H1 (cell line): ENCODE results near the gene TBX3.

Experiments used
- CBX8 ChIP-seq: fragments of 300-800, 300-1000 bp; sonication (generic); IDR thresholded peaks from 2 replicates; pipeline ENCODE4 v1.7.1; 2016; ENCODE audit warnings: low read depth, low read length, borderline replicate concordance
- CHD1 ChIP-seq: IDR thresholded peaks from 2 replicates; pipeline ENCODE4 v1.6.1; 2012; ENCODE audit warnings: low read depth, low read length, improper control_type of control experiment
- JUND ChIP-seq: IDR thresholded peaks from 2 replicates; pipeline ENCODE4 v1.6.1; 2011; ENCODE audit warnings: mild to moderate bottlenecking, improper control_type of control experiment, low read length
- POLR2AphosphoS5 ChIP-seq: IDR thresholded peaks from 2 replicates; pipeline ENCODE4 v1.6.1; 2011; ENCODE audit warnings: low read depth, low read length
- SP2 ChIP-seq: IDR thresholded peaks from 2 replicates; pipeline ENCODE4 v1.6.1; 2012; ENCODE audit warnings: mild to moderate bottlenecking, low read length, inconsistent platforms
- TEAD4 ChIP-seq: IDR thresholded peaks from 2 replicates; pipeline ENCODE4 v1.6.1; 2012; ENCODE audit warnings: low read depth, low read length, inconsistent platforms, mixed read lengths
- TF ChIP-seq, protein P1 (sequence below): IDR thresholded peaks from 2 replicates; pipeline ENCODE4 v1.6.1; 2011; ENCODE audit warnings: low read length, improper control_type of control experiment
- TF ChIP-seq, protein P2 (sequence below), 3 experiments: IDR thresholded peaks; 1 replicate in 2 of 3; 2 replicates in 1 of 3; pipeline versions ENCODE4 v1.5.1 to v1.6.1; 2011; ENCODE audit warnings: low read length in 3 of 3, mild to moderate bottlenecking in 3 of 3, inconsistent platforms in 2 of 3, low read depth in 1 of 3, moderate library complexity in 1 of 3; ENCODE audit not compliant: insufficient read depth in 1 of 3; ENCODE audit errors: control extremely low read depth in 1 of 3

DNA sequence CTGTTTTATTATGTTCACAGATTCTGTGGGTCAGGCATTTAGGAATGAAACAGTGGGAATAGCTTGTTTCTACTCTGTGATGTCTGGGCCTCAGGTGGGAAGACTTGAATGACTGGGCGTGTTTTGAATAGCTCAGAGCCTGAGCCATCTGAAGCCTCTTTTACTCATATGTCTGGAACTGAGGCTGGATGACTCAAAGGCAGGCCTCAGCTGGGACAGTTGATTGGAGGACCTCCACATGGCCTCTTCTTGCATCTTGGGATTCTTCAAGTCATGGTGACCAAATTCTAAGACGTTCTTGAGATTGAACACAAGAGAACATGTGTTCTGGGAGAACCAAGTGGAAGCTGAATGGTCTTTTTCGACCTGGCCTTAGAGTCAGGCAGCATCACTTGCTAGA, 45.8 kb upstream of the TBX3 start:
- TF ChIP-seq, protein P1, sequence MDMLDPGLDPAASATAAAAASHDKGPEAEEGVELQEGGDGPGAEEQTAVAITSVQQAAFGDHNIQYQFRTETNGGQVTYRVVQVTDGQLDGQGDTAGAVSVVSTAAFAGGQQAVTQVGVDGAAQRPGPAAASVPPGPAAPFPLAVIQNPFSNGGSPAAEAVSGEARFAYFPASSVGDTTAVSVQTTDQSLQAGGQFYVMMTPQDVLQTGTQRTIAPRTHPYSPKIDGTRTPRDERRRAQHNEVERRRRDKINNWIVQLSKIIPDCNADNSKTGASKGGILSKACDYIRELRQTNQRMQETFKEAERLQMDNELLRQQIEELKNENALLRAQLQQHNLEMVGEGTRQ, result no peak
- TF ChIP-seq, protein P2, sequence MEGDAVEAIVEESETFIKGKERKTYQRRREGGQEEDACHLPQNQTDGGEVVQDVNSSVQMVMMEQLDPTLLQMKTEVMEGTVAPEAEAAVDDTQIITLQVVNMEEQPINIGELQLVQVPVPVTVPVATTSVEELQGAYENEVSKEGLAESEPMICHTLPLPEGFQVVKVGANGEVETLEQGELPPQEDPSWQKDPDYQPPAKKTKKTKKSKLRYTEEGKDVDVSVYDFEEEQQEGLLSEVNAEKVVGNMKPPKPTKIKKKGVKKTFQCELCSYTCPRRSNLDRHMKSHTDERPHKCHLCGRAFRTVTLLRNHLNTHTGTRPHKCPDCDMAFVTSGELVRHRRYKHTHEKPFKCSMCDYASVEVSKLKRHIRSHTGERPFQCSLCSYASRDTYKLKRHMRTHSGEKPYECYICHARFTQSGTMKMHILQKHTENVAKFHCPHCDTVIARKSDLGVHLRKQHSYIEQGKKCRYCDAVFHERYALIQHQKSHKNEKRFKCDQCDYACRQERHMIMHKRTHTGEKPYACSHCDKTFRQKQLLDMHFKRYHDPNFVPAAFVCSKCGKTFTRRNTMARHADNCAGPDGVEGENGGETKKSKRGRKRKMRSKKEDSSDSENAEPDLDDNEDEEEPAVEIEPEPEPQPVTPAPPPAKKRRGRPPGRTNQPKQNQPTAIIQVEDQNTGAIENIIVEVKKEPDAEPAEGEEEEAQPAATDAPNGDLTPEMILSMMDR (IDR thresholded peaks at IDR 0.05; ENCODE audit: control extremely low read depth in 1 of 3, insufficient read depth in 1 of 3, low read depth in 1 of 3, low read length in 3 of 3), result no peak
- TF ChIP-seq POLR2AphosphoS5, result no peak
- TF ChIP-seq CHD1, result no peak
- TF ChIP-seq SP2, result no peak
- TF ChIP-seq JUND, result no peak
- no peak for TF ChIP-seq CBX8
- TF ChIP-seq TEAD4, result no peak
